Measurements from ENCODE around the gene DNAJB9. TPM values are rescaled to one million over a fixed set of nuclear protein-coding genes. Genes with fewer than 3 reads are reported as not detected.

Gene DNAJB9
- total and polyA plus RNA-seq, 10 of the 15 experiments (the other 5 are each of a cell fraction or from before 2014, with no cell fraction given): 4.5 to 20.9 (median 8.8) TPM

GRCh38 chr7:108572480-108572879, 2.8 kb downstream of the DNAJB9 start:
- Histone ChIP-seq H4K20me1 (ENCODE audit: control insufficient read depth, insufficient read depth) (no peaks in the 10 kb centered on the region), H3K4me3 (no peak overlapping the region), H2AFZ (ENCODE audit: control insufficient read depth, low read depth, low read length) (no peak overlapping the region), H3K9ac (ENCODE audit: control insufficient read depth, insufficient read depth, low read length) (no peak overlapping the region), H3K36me3 (ENCODE audit: control insufficient read depth in 2 of 2, insufficient read depth in 2 of 2, low read length in 1 of 2) (peaks cover 0 to 3% of the 10 kb centered on the region in 2 experiments; a peak in 1 of 4 replicates), H3K4me2 (ENCODE audit: control insufficient read depth, insufficient read depth) (peak overlapping the region; percentile 77; the same call in 1 of the 2 replicates), H3K27me3 (replicated peaks in 1 of 2; ENCODE audit: control insufficient read depth in 2 of 2, insufficient read depth in 2 of 2, low read length in 1 of 2) (no peaks in the 10 kb centered on the region), H3K79me2 (ENCODE audit: control insufficient read depth, insufficient read depth, low read length) (peaks cover 55% of the 10 kb centered on the region), H3K27ac (ENCODE audit: control insufficient read depth, insufficient read depth) (no peak overlapping the region), H3K9me3 (replicated peaks; ENCODE audit: control insufficient read depth, insufficient read depth, low read length) (no peaks in the 10 kb centered on the region), H3K4me1 (ENCODE audit: control insufficient read depth, insufficient read depth, low read length) (no peaks in the 10 kb centered on the region)
- FAIRE-seq (no peak), DNase-seq (ENCODE audit: low read depth, low spot score) (no peak), ATAC-seq (no peak)
- intact Hi-C loops (cut with micrococcal nuclease; ENCODE audit: unreplicated experiment) (no loop called here), in situ Hi-C loops (cut with MboI) (no loop called here)
- SMC1A ChIA-PET (ENCODE audit: uncharacterized antibody, unreplicated experiment): interaction anchor here (1.0 to 1.3 kb wide), 2 partner anchors 47 to 389 kb away, joined by 3 to 4 read pairs; partner anchors contain the start of gene PNPLA8
- BruUV-seq (replicated peaks): no TSS peak
- POLR2A ChIA-PET: interaction anchor here (2.0 kb wide), 1 partner anchor 55 kb away, joined by 4 read pairs; no protein-coding TSS in a partner anchor
- WGBS (ENCODE audit: insufficient coverage, insufficient replicate concordance, low lambda C conversion rate, missing lambda C conversion rate): 100% methylated on average over 2 of the region's 2 CpGs
- TF ChIP-seq E4F1 (IDR thresholded peaks at IDR 0.05; ENCODE audit: borderline replicate concordance, partially characterized antibody): no peak
- RAD21 ChIA-PET (ENCODE audit: unreplicated experiment): interaction anchor here (0.9 kb wide), 1 partner anchor 25 kb away, joined by 3 read pairs; no protein-coding TSS in a partner anchor
- CTCF ChIA-PET: interaction anchor here (0.5 to 1.3 kb wide), 2 partner anchors 21 to 32 kb away, joined by 3 to 5 read pairs; no protein-coding TSS in a partner anchor

GRCh38 chr7:108575156-108575555, 5.5 kb downstream of the DNAJB9 start:
- Histone ChIP-seq H3K9ac (ENCODE audit: control insufficient read depth, insufficient read depth, low read length) (no peak overlapping the region), H3K4me3 (no peak overlapping the region), H3K9me3 (replicated peaks; ENCODE audit: control insufficient read depth, insufficient read depth, low read length) (peaks cover 3% of the 10 kb centered on the region; the same call in 2 of the 3 replicates), H2AFZ (ENCODE audit: control insufficient read depth, low read depth, low read length) (no peak overlapping the region), H3K4me2 (ENCODE audit: control insufficient read depth, insufficient read depth) (no peak overlapping the region), H3K79me2 (ENCODE audit: control insufficient read depth, insufficient read depth, low read length) (peaks cover 33% of the 10 kb centered on the region), H3K36me3 (ENCODE audit: control insufficient read depth in 2 of 2, insufficient read depth in 2 of 2, low read length in 1 of 2) (peaks cover 0 to 3% of the 10 kb centered on the region in 2 experiments; a peak in 1 of 4 replicates), H3K27ac (ENCODE audit: control insufficient read depth, insufficient read depth) (no peak overlapping the region), H4K20me1 (ENCODE audit: control insufficient read depth, insufficient read depth) (no peaks in the 10 kb centered on the region), H3K4me1 (ENCODE audit: control insufficient read depth, insufficient read depth, low read length) (no peaks in the 10 kb centered on the region), H3K27me3 (replicated peaks in 1 of 2; ENCODE audit: control insufficient read depth in 2 of 2, insufficient read depth in 2 of 2, low read length in 1 of 2) (no peaks in the 10 kb centered on the region)
- 96% methylated on average over 2 of the region's 2 CpGs for WGBS (ENCODE audit: insufficient coverage, insufficient replicate concordance, low lambda C conversion rate, missing lambda C conversion rate)
- in situ Hi-C loops (cut with MboI) (no loop called here), intact Hi-C loops (cut with micrococcal nuclease; ENCODE audit: unreplicated experiment) (no loop called here)
- TF ChIP-seq SMARCA5 (IDR thresholded peaks at IDR 0.05) (no peak), POLR2AphosphoS5 (IDR thresholded peaks at IDR 0.05; ENCODE audit: low read length) (peak; percentile 23; the same call in 1 of the 2 replicates)
- DNase-seq (ENCODE audit: low read depth, low spot score) (no peak), ATAC-seq (no peak), FAIRE-seq (no peak)
- SMC1A ChIA-PET (ENCODE audit: uncharacterized antibody, unreplicated experiment): interaction anchor here (0.8 to 2.7 kb wide), 6 partner anchors 17 to 339 kb away, joined by 3 to 8 read pairs (median 4); no protein-coding TSS in a partner anchor
- RAD21 ChIA-PET (ENCODE audit: unreplicated experiment): no interaction called here
- CTCF ChIA-PET: interaction anchor here (0.9 to 1.8 kb wide), 2 partner anchors 23 to 48 kb away, joined by 4 to 5 read pairs; no protein-coding TSS in a partner anchor
- BruUV-seq (replicated peaks): no TSS peak
- POLR2A ChIA-PET: no interaction called here
